Suprapubic skin (tissue), 4 donors: ENCODE data around the gene GSAP. TPM values are rescaled to one million over a fixed set of nuclear protein-coding genes. Genes with fewer than 3 reads are reported as not detected.
"Not testable (repeated sequence)": the region's sequence is repeated elsewhere in the genome, so short reads cannot be mapped to it uniquely, and the experiment has no call there.

Source experiments
- DNase-seq, 2 donors: peaks; one replicate each; pipeline ENCODE4 v3.0.0-alpha.2; 2019; ENCODE audit warnings: low spot score in 2 of 2
- H3K27ac ChIP-seq: fragments of 200-600 bp; sonication (generic); one replicate; pipeline ENCODE4 v1.5.1; 2019
- H3K27me3 ChIP-seq: fragments of 200-600 bp; sonication (generic); one replicate; pipeline ENCODE4 v1.5.1; 2019
- H3K36me3 ChIP-seq: fragments of 200-600 bp; sonication (generic); one replicate; pipeline ENCODE4 v1.5.1; 2019
- H3K4me1 ChIP-seq: fragments of 200-600 bp; sonication (generic); one replicate; pipeline ENCODE4 v1.5.1; 2019
- H3K4me3 ChIP-seq: fragments of 200-600 bp; sonication (generic); one replicate; pipeline ENCODE4 v1.5.1; 2019; ENCODE audit warnings: mild to moderate bottlenecking
- H3K9me3 ChIP-seq: fragments of 200-600 bp; sonication (generic); one replicate; pipeline ENCODE4 v1.5.1; 2019
- CTCF ChIP-seq, 2 donors: fragments of 200-600 bp in 1 of 2; fragments of 450-650 bp in 1 of 2; sonication (generic) in 1 of 2; IDR thresholded peaks; one replicate each; pipeline ENCODE4 v1.5.1; 2016 to 2019; ENCODE audit warnings: antibody characterized with exemption in 2 of 2, mild to moderate bottlenecking in 1 of 2, moderate library complexity in 1 of 2
- EP300 ChIP-seq: sonication (generic); formaldehyde crosslinking; IDR thresholded peaks from one replicate; pipeline ENCODE4 v1.6.1; 2017; ENCODE audit warnings: antibody characterized with exemption
- POLR2A ChIP-seq, 2 donors: fragments of 450-650 bp; IDR thresholded peaks; one replicate each; pipeline ENCODE4 v1.6.1; 2017; ENCODE audit warnings: antibody characterized with exemption in 2 of 2, mild to moderate bottlenecking in 2 of 2, moderate library complexity in 2 of 2
- POLR2AphosphoS5 ChIP-seq, 3 donors: sonication (generic); formaldehyde crosslinking; IDR thresholded peaks; one replicate each; pipeline ENCODE4 v1.6.1; 2017; ENCODE audit warnings: antibody characterized with exemption in 3 of 3
- WGBS: methylation state at CpG from one replicate; pipeline ENCODE4 v1.1.5; 2018; 5-methylcytosine and 5-hydroxymethylcytosine counted together
- total RNA-seq, 4 donors: library from RNA; depleted of rRNA; stranded (reverse); fragments of >200 nt; gene quantifications; one replicate each; pipeline ENCODE4 v1.1.0, GENCODE V29; 2016

The GSAP gene
- total RNA-seq = 10 to 100 TPM; 11.8 to 52.8 (median 17.2) TPM

GRCh38 chr7:77415823-77416620, at the start of gene GSAP:
Gene GSAP, minus strand, starts transcription at chr7:77416349. Its CDS starts 28 bp downstream, at chr7:77416321.
- Histone ChIP-seq H3K36me3 (no peaks in the 10 kb centered on the region), H3K4me3 (peak within 1 kb of the TSS; percentile 71), H3K9me3 (no peaks in the 10 kb centered on the region), H3K27me3 (no peaks in the 10 kb centered on the region), H3K27ac (peak within 1 kb of the TSS; percentile 81), H3K4me1 (peaks cover 11% of the 10 kb centered on the region)
- under 1% methylated on average over 29 of the region's 93 CpGs for WGBS
- DNase-seq = peak in 1 of 2 donors; percentile 80
- TF ChIP-seq CTCF (IDR thresholded peaks at IDR 0.05) (no peak), POLR2A (IDR thresholded peaks at IDR 0.05) (no peak), POLR2AphosphoS5 (IDR thresholded peaks at IDR 0.05) (no peak), EP300 (no peak)

- Histone ChIP-seq H3K4me3 (no peak overlapping the region), H3K36me3 (no peaks in the 10 kb centered on the region), H3K4me1 (peaks cover 3% of the 10 kb centered on the region), H3K9me3 (no peaks in the 10 kb centered on the region), H3K27me3 (no peaks in the 10 kb centered on the region), H3K27ac (no peak overlapping the region)
- 100% methylated on average over 1 of the region's 1 CpG for WGBS
- no peak for DNase-seq
- TF ChIP-seq CTCF (IDR thresholded peaks at IDR 0.05) (no peak), POLR2A (IDR thresholded peaks at IDR 0.05) (no peak), EP300 (no peak), POLR2AphosphoS5 (IDR thresholded peaks at IDR 0.05) (no peak)
These were observed 49.1 kb upstream of the GSAP start for GRCh38 chr7:77465256-77465655.

GRCh38 chr7:77464589-77464988, 48.4 kb upstream of the GSAP start:
- Histone ChIP-seq H3K4me3 (no peak overlapping the region), H3K27me3 (no peaks in the 10 kb centered on the region), H3K4me1 (peaks cover 3% of the 10 kb centered on the region), H3K36me3 (no peaks in the 10 kb centered on the region), H3K9me3 (no peaks in the 10 kb centered on the region), H3K27ac (no peak overlapping the region)
- no peak for TF ChIP-seq CTCF (IDR thresholded peaks at IDR 0.05)
- 88% methylated on average over 4 of the region's 4 CpGs for WGBS
- DNase-seq = no peak

- not testable (repeated sequence) for H3K27me3 ChIP-seq, DNase-seq, H3K4me3 ChIP-seq, H3K4me1 ChIP-seq, H3K36me3 ChIP-seq, H3K9me3 ChIP-seq, H3K27ac ChIP-seq
- WGBS = 80% methylated on average over 6 of the region's 6 CpGs
These were observed 47.5 kb upstream of the GSAP start for GRCh38 chr7:77463632-77464031.

- H3K36me3 ChIP-seq = no peaks in the 10 kb centered on the region
- no peaks in the 10 kb centered on the region for H3K9me3 ChIP-seq
- no peak overlapping the region for H3K4me3 ChIP-seq
- H3K27ac ChIP-seq = no peak overlapping the region
- peaks cover 2% of the 10 kb centered on the region for H3K4me1 ChIP-seq
- no peaks in the 10 kb centered on the region for H3K27me3 ChIP-seq
- no peak for DNase-seq
- no peak for TF ChIP-seq POLR2AphosphoS5 (IDR thresholded peaks at IDR 0.05)
- TF ChIP-seq POLR2A (IDR thresholded peaks at IDR 0.05) = no peak
- TF ChIP-seq CTCF (IDR thresholded peaks at IDR 0.05) = no peak
- TF ChIP-seq EP300 = no peak
- 98% methylated on average over 6 of the region's 6 CpGs for WGBS
These were observed 45.7 kb upstream of the GSAP start for GRCh38 chr7:77461842-77462241.

GRCh38 chr7:77461246-77461645, 45.1 kb upstream of the GSAP start:
- Histone ChIP-seq H3K36me3 (no peaks in the 10 kb centered on the region), H3K27me3 (no peaks in the 10 kb centered on the region), H3K27ac (no peak overlapping the region), H3K9me3 (no peaks in the 10 kb centered on the region), H3K4me1 (no peaks in the 10 kb centered on the region), H3K4me3 (no peak overlapping the region)
- no peak for TF ChIP-seq EP300
- TF ChIP-seq POLR2A (IDR thresholded peaks at IDR 0.05) = no peak
- no peak for TF ChIP-seq CTCF (IDR thresholded peaks at IDR 0.05)
- no peak for TF ChIP-seq POLR2AphosphoS5 (IDR thresholded peaks at IDR 0.05)
- WGBS = 75% methylated on average over 3 of the region's 3 CpGs
- no peak for DNase-seq
